HG03066 (cell line): ENCODE results near the gene CD36.

Experiments used
- ATAC-seq: cut with Tn5 transposase; IDR thresholded peaks from one replicate; pipeline ENCODE4 v1.9.1; 2021; ENCODE audit warnings: low read depth; ENCODE audit not compliant: unreplicated experiment

CD36 gene

GRCh38 chr7:80623503-80624252 is 14.8 kb upstream of the CD36 start:
- no peak for ATAC-seq

GRCh38 chr7:80624763-80625162 is 13.7 kb upstream of the CD36 start:
- no peak for ATAC-seq

- no peak for ATAC-seq
Measured at GRCh38 chr7:80629023-80629422, 9.4 kb upstream of the CD36 start.

GRCh38 chr7:80630608-80631405 is 7.6 kb upstream of the CD36 start:
- no peak for ATAC-seq

- no peak for ATAC-seq
Measured at GRCh38 chr7:80631421-80631820, 7.0 kb upstream of the CD36 start.

- no peak for ATAC-seq
Measured at GRCh38 chr7:80632139-80632538, 6.3 kb upstream of the CD36 start.

- no peak for ATAC-seq
Measured at GRCh38 chr7:80632819-80633218, 5.6 kb upstream of the CD36 start.

GRCh38 chr7:80634505-80634904 is 3.9 kb upstream of the CD36 start:
- no peak for ATAC-seq

GRCh38 chr7:80635533-80635932 is 2.9 kb upstream of the CD36 start:
- ATAC-seq = no peak

- no peak for ATAC-seq
Measured at GRCh38 chr7:80635998-80636397, 2.4 kb upstream of the CD36 start.

- no peak for ATAC-seq
Measured at GRCh38 chr7:80636709-80637108, 1.7 kb upstream of the CD36 start.

GRCh38 chr7:80637454-80637853 is 988 bp upstream of the CD36 start:
- ATAC-seq = no peak

- ATAC-seq = no peak
Measured at GRCh38 chr7:80639011-80639410, 569 bp downstream of the CD36 start.

- ATAC-seq = no peak
Measured at GRCh38 chr7:80640846-80641245, 2.4 kb downstream of the CD36 start.

GRCh38 chr7:80641548-80641947 is 3.1 kb downstream of the CD36 start:
- no peak for ATAC-seq

GRCh38 chr7:80642871-80643270 is 4.4 kb downstream of the CD36 start:
- no peak for ATAC-seq

GRCh38 chr7:80643336-80643915 is 5.0 kb downstream of the CD36 start:
- ATAC-seq = no peak

- ATAC-seq = no peak
Measured at GRCh38 chr7:80644054-80644453, 5.6 kb downstream of the CD36 start.

GRCh38 chr7:80646083-80646865 is 7.8 kb downstream of the CD36 start:
- ATAC-seq = no peak

GRCh38 chr7:80647436-80647835 is 9.0 kb downstream of the CD36 start:
- no peak for ATAC-seq

- ATAC-seq = no peak
Measured at GRCh38 chr7:80648031-80648600, 9.7 kb downstream of the CD36 start.
